ENCODE measurements around the gene PPP1R12A. TPM values are rescaled to one million over a fixed set of nuclear protein-coding genes. Genes with fewer than 3 reads are reported as not detected.

PPP1R12A gene
- total RNA-seq, 3 donors from 2014 or later (not counting 1 experiment from before 2014, with no cell fraction given), result 145 to 192 (median 185) TPM

DNA sequence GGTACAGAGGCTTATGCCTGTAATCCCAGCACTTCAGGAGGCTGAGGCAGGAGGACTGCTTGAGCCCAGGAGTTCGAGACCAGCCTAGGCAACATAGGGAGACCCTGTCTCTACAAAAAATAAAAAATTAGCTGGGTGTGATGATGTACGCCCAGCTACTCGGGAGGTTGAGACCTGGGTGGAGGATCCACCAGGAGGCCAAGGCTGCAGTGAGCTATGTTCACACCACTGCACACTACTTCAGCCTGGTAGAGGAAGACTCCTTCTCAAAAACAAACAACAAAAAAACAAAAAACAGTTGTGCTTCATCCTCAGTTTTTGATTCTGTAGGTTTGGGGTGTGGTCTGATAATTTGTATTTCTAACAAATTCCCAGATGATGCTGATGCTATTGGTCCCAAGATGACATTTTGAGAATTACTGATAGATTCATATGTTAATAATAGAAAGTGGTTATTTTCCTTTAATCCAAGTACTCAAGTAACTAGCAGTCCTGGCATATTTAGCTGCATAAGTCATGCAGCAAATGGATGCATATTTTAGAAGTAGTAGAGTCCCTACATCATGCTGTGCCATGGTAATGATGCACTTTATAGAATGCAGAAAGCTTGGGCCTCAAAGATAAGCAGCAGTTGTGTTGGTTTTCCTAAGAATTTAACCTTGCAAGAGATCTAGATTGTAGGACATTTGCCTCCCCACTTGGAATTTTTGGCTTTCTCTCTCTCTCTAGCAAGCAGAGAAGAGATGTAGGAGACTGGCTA is 168.0 kb downstream of the PPP1R12A start:
- WGBS (ENCODE audit: insufficient coverage), result 89% methylated on average over 3 of the region's 3 CpGs

DNA sequence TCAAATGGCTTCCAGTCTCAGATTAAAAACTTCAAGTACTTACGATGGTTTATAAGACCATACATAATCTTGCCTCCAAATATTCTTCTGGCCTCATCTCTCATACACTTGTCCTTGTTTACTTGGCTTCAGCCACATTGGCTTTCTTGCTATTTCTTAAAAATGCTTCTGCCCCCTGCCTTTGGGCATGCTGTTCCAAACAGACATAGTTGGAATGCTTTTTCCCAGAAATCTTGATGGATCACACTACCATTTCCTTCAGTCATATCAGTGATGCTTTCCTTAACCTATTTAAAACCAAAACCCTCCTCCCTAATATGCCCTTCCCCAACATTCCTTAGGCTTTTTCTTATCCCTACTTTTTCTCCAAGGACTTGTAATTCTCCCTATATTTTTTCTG is 169.7 kb downstream of the PPP1R12A start:
- Mint-ChIP-seq H3K4me1 (no peaks in the 10 kb centered on the region), H3K27ac (no peak overlapping the region), H3K27me3 (ENCODE audit: low read depth in 2 of 2) (no peaks in the 10 kb centered on the region), H3K36me3 (no peaks in the 10 kb centered on the region), H3K4me3 (no peak overlapping the region), H3K9me3 (no peaks in the 10 kb centered on the region)
- WGBS (ENCODE audit: insufficient coverage), result 93% methylated on average over 1 of the region's 1 CpG
- DNase-seq (no peak), ATAC-seq (no peak)
- H3K4me3 ChIP-seq (ENCODE audit: low read length), result no peak overlapping the region
- no peak overlapping the region for H3K27ac ChIP-seq (ENCODE audit: low read length)
- intact Hi-C loops (cut with micrococcal nuclease), result no loop called here
- H3K36me3 ChIP-seq (ENCODE audit: control insufficient read depth, insufficient read depth, low read length), result no peaks in the 10 kb centered on the region
- no peaks in the 10 kb centered on the region for H3K9me3 ChIP-seq (ENCODE audit: control insufficient read depth, insufficient read depth, low read length)
- no peaks in the 10 kb centered on the region for H3K27me3 ChIP-seq (ENCODE audit: control insufficient read depth, insufficient read depth, low read length)
- no peaks in the 10 kb centered on the region for H3K4me1 ChIP-seq (ENCODE audit: control insufficient read depth, insufficient read depth, low read length)
- TF ChIP-seq, protein P1, sequence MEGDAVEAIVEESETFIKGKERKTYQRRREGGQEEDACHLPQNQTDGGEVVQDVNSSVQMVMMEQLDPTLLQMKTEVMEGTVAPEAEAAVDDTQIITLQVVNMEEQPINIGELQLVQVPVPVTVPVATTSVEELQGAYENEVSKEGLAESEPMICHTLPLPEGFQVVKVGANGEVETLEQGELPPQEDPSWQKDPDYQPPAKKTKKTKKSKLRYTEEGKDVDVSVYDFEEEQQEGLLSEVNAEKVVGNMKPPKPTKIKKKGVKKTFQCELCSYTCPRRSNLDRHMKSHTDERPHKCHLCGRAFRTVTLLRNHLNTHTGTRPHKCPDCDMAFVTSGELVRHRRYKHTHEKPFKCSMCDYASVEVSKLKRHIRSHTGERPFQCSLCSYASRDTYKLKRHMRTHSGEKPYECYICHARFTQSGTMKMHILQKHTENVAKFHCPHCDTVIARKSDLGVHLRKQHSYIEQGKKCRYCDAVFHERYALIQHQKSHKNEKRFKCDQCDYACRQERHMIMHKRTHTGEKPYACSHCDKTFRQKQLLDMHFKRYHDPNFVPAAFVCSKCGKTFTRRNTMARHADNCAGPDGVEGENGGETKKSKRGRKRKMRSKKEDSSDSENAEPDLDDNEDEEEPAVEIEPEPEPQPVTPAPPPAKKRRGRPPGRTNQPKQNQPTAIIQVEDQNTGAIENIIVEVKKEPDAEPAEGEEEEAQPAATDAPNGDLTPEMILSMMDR (IDR thresholded peaks at IDR 0.05), result no peak

More for the DNA sequence above, 168.0 kb downstream of the PPP1R12A start:
- intact Hi-C loops (cut with micrococcal nuclease), result no loop called here
- Histone ChIP-seq H3K36me3 (ENCODE audit: control insufficient read depth, insufficient read depth, low read length) (no peaks in the 10 kb centered on the region), H3K27me3 (ENCODE audit: control insufficient read depth, insufficient read depth, low read length) (no peaks in the 10 kb centered on the region), H3K4me1 (ENCODE audit: control insufficient read depth, insufficient read depth, low read length) (no peaks in the 10 kb centered on the region), H3K27ac (ENCODE audit: low read length) (no peak overlapping the region), H3K9me3 (ENCODE audit: control insufficient read depth, insufficient read depth, low read length) (no peaks in the 10 kb centered on the region), H3K4me3 (ENCODE audit: low read length) (no peak overlapping the region)
- DNase-seq (no peak), ATAC-seq (no peak)
- Mint-ChIP-seq H3K36me3 (peaks cover 7% of the 10 kb centered on the region), H3K27me3 (ENCODE audit: low read depth in 2 of 2) (no peaks in the 10 kb centered on the region), H3K9me3 (no peaks in the 10 kb centered on the region), H3K4me1 (no peaks in the 10 kb centered on the region), H3K27ac (no peak overlapping the region), H3K4me3 (no peak overlapping the region)
- TF ChIP-seq, protein P1 (IDR thresholded peaks at IDR 0.05), result no peak

DNA sequence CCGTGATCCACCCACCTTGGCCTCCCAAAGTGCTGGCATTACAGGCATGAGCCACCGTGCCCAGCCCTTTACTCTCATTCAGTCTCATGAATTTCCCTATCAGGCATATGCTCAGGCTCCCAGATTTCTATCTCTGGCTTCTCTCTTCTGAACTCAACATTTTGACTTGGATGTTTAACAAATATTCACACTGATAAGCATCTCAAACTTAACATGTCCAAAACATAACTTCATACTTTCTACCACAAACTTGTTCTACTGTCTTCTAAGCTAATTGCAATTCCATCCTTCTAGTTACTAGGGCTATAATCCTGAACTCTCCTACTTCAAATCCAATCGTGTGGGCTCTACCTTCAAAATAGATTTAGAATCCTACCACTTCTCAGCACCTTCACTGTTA is 170.3 kb downstream of the PPP1R12A start:
- Mint-ChIP-seq H3K4me1 (no peaks in the 10 kb centered on the region), H3K4me3 (no peak overlapping the region), H3K9me3 (no peaks in the 10 kb centered on the region), H3K27me3 (ENCODE audit: low read depth in 2 of 2) (no peaks in the 10 kb centered on the region), H3K36me3 (no peaks in the 10 kb centered on the region), H3K27ac (no peak overlapping the region)
- Histone ChIP-seq H3K36me3 (ENCODE audit: control insufficient read depth, insufficient read depth, low read length) (no peaks in the 10 kb centered on the region), H3K4me1 (ENCODE audit: control insufficient read depth, insufficient read depth, low read length) (no peaks in the 10 kb centered on the region), H3K4me3 (ENCODE audit: low read length) (no peak overlapping the region), H3K9me3 (ENCODE audit: control insufficient read depth, insufficient read depth, low read length) (no peaks in the 10 kb centered on the region), H3K27ac (ENCODE audit: low read length) (no peak overlapping the region), H3K27me3 (ENCODE audit: control insufficient read depth, insufficient read depth, low read length) (no peaks in the 10 kb centered on the region)
- no peak for ATAC-seq
- WGBS (ENCODE audit: insufficient coverage), result 93% methylated on average over 3 of the region's 3 CpGs
- no peak for DNase-seq
- TF ChIP-seq, protein P1 (IDR thresholded peaks at IDR 0.05), result no peak
- intact Hi-C loops (cut with micrococcal nuclease), result no loop called here

Measured in natural killer cell (primary cell).